ENCODE results near the gene TIMP4.

- no peak for TF ChIP-seq CTCF (IDR thresholded peaks at IDR 0.05)
- no peak for TF ChIP-seq POLR2A (IDR thresholded peaks at IDR 0.05)
Measured at GRCh38 chr3:12125772-12126171, 32.9 kb downstream of the TIMP4 start.
